GM21423 (cell line): ENCODE results near the gene PCDHA1.
"Not testable (repeated sequence)": the region's sequence is repeated elsewhere in the genome, so short reads cannot be mapped to it uniquely, and the experiment has no call there.

Experiments used
- ATAC-seq: cut with Tn5 transposase; IDR thresholded peaks from one replicate; pipeline ENCODE4 v1.9.1; 2021; ENCODE audit warnings: mild to moderate bottlenecking, moderate library complexity; ENCODE audit not compliant: unreplicated experiment

The PCDHA1 gene

GRCh38 chr5:140808241-140808888, 22.4 kb downstream of the PCDHA1 start:
- not testable (repeated sequence) for ATAC-seq

- ATAC-seq = no peak
These were observed 22.9 kb downstream of the PCDHA1 start for GRCh38 chr5:140808889-140809291.

GRCh38 chr5:140821375-140822280, 35.7 kb downstream of the PCDHA1 start, which contains the start of gene PCDHA5:
TSS of gene PCDHA5 (plus strand) at chr5:140821613.
- ATAC-seq = no peak

- ATAC-seq = no peak
These were observed 36.3 kb downstream of the PCDHA1 start for GRCh38 chr5:140822281-140822629.

- ATAC-seq = not testable (repeated sequence)
These were observed 37.0 kb downstream of the PCDHA1 start for GRCh38 chr5:140822969-140823368.

DNA sequence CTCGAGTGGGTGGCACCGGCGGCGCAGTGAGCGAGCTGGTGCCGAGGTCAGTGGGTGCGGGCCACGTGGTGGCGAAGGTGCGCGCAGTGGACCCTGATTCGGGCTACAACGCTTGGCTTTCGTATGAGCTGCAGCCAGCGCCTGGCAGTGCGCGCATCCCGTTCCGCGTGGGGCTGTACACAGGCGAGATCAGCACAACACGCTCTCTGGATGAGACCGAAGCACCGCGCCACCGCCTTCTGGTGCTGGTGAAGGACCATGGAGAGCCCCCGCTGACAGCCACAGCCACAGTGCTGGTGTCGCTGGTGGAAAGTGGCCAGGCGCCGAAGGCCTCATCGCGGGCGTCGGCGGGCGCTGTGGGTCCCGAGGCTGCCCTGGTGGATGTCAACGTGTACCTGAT, 37.5 kb downstream of the PCDHA1 start:
- no peak for ATAC-seq

- no peak for ATAC-seq
These were observed 41.9 kb downstream of the PCDHA1 start, which contains the start of gene PCDHA6 for GRCh38 chr5:140827704-140828361. TSS of gene PCDHA6 (plus strand) at chr5:140827960. CDS start at chr5:140828092, 132 bp downstream.

DNA sequence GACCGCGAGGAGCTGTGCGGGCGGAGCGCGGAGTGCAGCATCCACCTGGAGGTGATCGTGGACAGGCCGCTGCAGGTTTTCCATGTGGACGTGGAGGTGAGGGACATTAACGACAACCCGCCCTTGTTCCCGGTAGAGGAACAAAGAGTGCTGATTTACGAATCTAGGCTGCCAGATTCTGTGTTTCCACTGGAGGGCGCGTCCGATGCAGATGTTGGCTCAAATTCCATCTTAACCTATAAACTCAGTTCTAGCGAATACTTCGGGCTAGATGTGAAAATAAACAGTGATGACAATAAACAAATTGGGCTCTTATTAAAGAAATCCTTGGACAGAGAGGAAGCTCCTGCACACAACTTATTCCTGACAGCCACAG, 42.4 kb downstream of the PCDHA1 start:
- no peak for ATAC-seq

DNA sequence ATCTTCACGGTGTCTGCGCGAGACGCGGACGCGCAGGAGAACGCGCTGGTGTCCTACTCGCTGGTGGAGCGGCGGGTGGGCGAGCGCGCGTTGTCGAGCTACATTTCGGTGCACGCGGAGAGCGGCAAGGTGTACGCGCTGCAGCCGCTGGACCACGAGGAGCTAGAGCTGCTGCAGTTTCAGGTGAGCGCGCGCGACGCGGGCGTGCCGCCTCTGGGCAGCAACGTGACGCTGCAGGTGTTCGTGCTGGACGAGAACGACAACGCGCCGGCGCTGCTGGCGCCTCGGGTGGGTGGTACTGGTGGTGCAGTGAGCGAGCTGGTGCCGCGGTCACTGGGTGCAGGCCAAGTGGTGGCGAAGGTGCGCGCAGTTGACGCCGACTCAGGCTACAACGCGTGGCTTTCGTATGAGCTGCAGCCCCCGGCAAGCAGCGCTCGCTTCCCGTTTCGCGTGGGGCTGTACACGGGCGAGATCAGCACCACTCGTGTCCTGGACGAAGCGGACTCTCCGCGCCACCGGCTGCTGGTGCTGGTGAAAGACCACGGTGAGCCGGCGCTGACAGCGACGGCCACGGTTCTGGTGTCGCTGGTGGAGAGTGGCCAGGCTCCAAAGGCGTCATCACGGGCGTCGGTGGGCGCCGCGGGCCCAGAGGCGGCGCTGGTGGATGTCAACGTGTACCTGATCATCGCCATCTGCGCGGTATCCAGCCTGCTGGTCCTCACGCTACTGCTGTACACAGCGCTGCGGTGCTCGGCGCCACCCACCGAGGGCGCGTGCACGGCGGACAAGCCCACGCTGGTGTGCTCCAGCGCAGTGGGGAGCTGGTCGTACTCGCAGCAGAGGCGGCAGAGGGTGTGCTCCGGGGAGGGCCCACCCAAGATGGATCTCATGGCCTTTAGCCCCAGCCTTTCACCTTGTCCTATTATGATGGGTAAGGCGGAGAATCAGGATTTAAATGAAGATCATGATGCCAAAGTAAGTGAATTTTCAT, 43.9 kb downstream of the PCDHA1 start:
- ATAC-seq = not testable (repeated sequence)

GRCh38 chr5:140833993-140834392, 48.1 kb downstream of the PCDHA1 start, which contains the start of gene PCDHA7:
TSS of gene PCDHA7 (plus strand) at chr5:140834269. CDS start at chr5:140834384, 115 bp downstream.
- ATAC-seq = no peak

GRCh38 chr5:140834439-140835008, 48.6 kb downstream of the PCDHA1 start:
- not testable (repeated sequence) for ATAC-seq

- ATAC-seq = no peak
These were observed 49.9 kb downstream of the PCDHA1 start for GRCh38 chr5:140835622-140836510.

DNA sequence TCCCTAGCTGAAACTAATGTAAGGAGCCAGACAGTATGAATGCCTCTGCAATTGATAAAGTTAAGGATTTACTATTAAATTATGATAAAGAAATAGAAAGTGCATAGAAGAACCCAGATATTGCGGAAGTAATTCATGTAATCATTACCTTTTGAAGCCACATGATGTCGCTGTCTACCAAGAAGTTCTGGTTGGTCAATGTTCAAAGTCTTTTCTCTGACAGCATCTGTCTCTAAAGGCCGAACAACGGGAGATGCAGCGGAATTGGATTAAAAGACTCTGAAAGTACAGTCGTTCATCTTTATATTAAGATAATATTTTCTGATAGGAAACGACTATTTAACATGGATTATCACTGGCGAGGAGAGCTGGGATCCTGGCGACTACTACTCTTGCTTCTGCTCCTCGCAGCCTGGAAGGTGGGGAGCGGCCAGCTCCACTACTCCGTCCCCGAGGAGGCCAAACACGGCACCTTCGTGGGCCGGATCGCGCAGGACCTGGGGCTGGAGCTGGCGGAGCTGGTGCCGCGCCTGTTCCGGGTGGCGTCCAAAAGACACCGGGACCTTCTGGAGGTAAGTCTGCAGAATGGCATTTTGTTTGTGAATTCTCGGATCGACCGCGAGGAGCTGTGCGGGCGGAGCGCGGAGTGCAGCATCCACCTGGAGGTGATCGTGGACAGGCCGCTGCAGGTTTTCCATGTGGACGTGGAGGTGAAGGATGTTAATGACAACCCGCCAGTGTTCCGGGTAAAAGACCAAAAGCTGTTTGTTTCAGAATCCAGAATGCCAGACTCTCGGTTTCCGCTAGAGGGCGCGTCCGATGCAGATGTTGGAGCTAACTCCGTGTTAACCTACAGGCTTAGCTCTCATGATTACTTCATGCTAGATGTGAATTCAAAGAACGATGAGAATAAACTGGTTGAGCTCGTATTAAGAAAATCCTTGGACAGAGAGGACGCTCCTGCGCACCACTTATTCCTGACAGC, 55.3 kb downstream of the PCDHA1 start, which contains the start of gene PCDHA8:
Gene PCDHA8, plus strand, starts transcription at position 210 of the 985 bp plus-strand sequence. Its CDS starts 135 bp downstream, at position 345.
- no peak for ATAC-seq

- no peak for ATAC-seq
These were observed 57.1 kb downstream of the PCDHA1 start for GRCh38 chr5:140842798-140843733.

- ATAC-seq = not testable (repeated sequence)
These were observed 62.5 kb downstream of the PCDHA1 start, which contains the start of gene PCDHA9 for GRCh38 chr5:140848139-140849102. TSS of gene PCDHA9 (plus strand) at chr5:140848382. CDS start at chr5:140848496, 114 bp downstream.
